WERI-Rb-1 (cell line): ENCODE measurements around the gene GMDS.

ENCODE experiments used
- DNase-seq: peaks from one replicate; pipeline ENCODE4 v3.0.0-alpha.2; 2020
- H3K27ac ChIP-seq: fragments of 250-450 bp; sonication (Bioruptor Pico); 2 replicates; pipeline ENCODE4 v1.5.1; 2020; ENCODE audit warnings: mild to moderate bottlenecking, moderate library complexity
- H3K27me3 ChIP-seq: fragments of 250-450 bp; sonication (Bioruptor Pico); 2 replicates; pipeline ENCODE4 v1.5.1; 2021; ENCODE audit warnings: mild to moderate bottlenecking, low read depth, moderate library complexity; ENCODE audit not compliant: insufficient read depth, severe bottlenecking
- H3K36me3 ChIP-seq: fragments of 250-450 bp; sonication (Bioruptor Pico); 2 replicates; pipeline ENCODE4 v1.5.1; 2020; ENCODE audit warnings: mild to moderate bottlenecking, moderate library complexity
- H3K4me3 ChIP-seq: 2 replicates; pipeline ENCODE4 v1.5.1; 2011; ENCODE audit warnings: low read depth, mild to moderate bottlenecking, control low read depth, low read length
- H3K9me3 ChIP-seq: fragments of 250-450 bp; sonication (Bioruptor Pico); 2 replicates; pipeline ENCODE4 v1.5.1; 2021; ENCODE audit warnings: mild to moderate bottlenecking, moderate library complexity; ENCODE audit not compliant: severe bottlenecking
- CTCF ChIP-seq: IDR thresholded peaks from 2 replicates; pipeline ENCODE4 v1.5.1; 2011; ENCODE audit warnings: low read depth, mild to moderate bottlenecking, control low read depth, inconsistent platforms, low read length

The GMDS gene

GRCh38 chr6:1597121-1597744 is 648.2 kb downstream of the GMDS start:
- Histone ChIP-seq H3K27me3 (peaks cover 27% of the 10 kb centered on the region), H3K27ac (no peak overlapping the region), H3K9me3 (no peaks in the 10 kb centered on the region), H3K4me3 (no peak overlapping the region), H3K36me3 (no peaks in the 10 kb centered on the region)
- TF ChIP-seq CTCF = no peak
- peak; percentile 28 for DNase-seq

GRCh38 chr6:1596088-1596852 is 649.1 kb downstream of the GMDS start:
- H3K27ac ChIP-seq = no peak overlapping the region

GRCh38 chr6:1595271-1596087 is 649.9 kb downstream of the GMDS start:
- H3K9me3 ChIP-seq = no peaks in the 10 kb centered on the region
- H3K27me3 ChIP-seq = peaks cover 25% of the 10 kb centered on the region
- no peak overlapping the region for H3K4me3 ChIP-seq
- no peaks in the 10 kb centered on the region for H3K36me3 ChIP-seq
- DNase-seq = no peak
- TF ChIP-seq CTCF = no peak
- no peak overlapping the region for H3K27ac ChIP-seq

More at GRCh38 chr6:1596088-1596852, 649.1 kb downstream of the GMDS start:
- DNase-seq = peak; percentile 71
- Histone ChIP-seq H3K4me3 (no peak overlapping the region), H3K36me3 (no peaks in the 10 kb centered on the region), H3K27me3 (peaks cover 23% of the 10 kb centered on the region), H3K9me3 (no peaks in the 10 kb centered on the region)
- peak; percentile 98 for TF ChIP-seq CTCF

- TF ChIP-seq CTCF = no peak
- Histone ChIP-seq H3K27me3 (peaks cover 26% of the 10 kb centered on the region), H3K4me3 (no peak overlapping the region), H3K27ac (no peak overlapping the region), H3K36me3 (no peaks in the 10 kb centered on the region), H3K9me3 (no peaks in the 10 kb centered on the region)
- DNase-seq = no peak
Measured at GRCh38 chr6:1594445-1595200, 650.8 kb downstream of the GMDS start.

- DNase-seq = no peak
- H3K4me3 ChIP-seq = no peak overlapping the region
- no peak for TF ChIP-seq CTCF
- no peaks in the 10 kb centered on the region for H3K36me3 ChIP-seq
- no peaks in the 10 kb centered on the region for H3K9me3 ChIP-seq
- H3K27ac ChIP-seq = no peak overlapping the region
- peaks cover 26% of the 10 kb centered on the region for H3K27me3 ChIP-seq
Measured at GRCh38 chr6:1593958-1594314, 651.5 kb downstream of the GMDS start.
